Astrocyte (in vitro differentiated cells and primary cell): Measurements from ENCODE around the gene TEDC1. TPM values are rescaled to one million over a fixed set of nuclear protein-coding genes. Genes with fewer than 3 reads are reported as not detected.
A peak's percentile ranks its signal among the peaks of the same experiment; 100 is the strongest.

Source experiments
- DNase-seq: peaks from one replicate; pipeline ENCODE4 v3.0.0-alpha.2; 2010; ENCODE audit warnings: low read depth
- FAIRE-seq: peaks from 2 replicates; lab custom pipeline; 2011; peaks lifted over from hg19 to GRCh38; lab: Jason Lieb, UNC
- H2AFZ ChIP-seq: 2 replicates; pipeline ENCODE4 v1.6.0; 2012; ENCODE audit warnings: low read depth, low read length, inconsistent platforms
- H3K27ac ChIP-seq: 2 replicates; pipeline ENCODE4 v1.5.1; 2011; ENCODE audit warnings: low read depth, low read length, inconsistent platforms
- H3K27me3 ChIP-seq: 2 replicates; pipeline ENCODE4 v1.6.0; 2011; ENCODE audit warnings: low read length, inconsistent platforms; ENCODE audit not compliant: insufficient read depth
- H3K36me3 ChIP-seq: 2 replicates; pipeline ENCODE4 v1.5.1; 2011; ENCODE audit warnings: low read length, inconsistent platforms; ENCODE audit not compliant: insufficient read depth
- H3K4me1 ChIP-seq: 2 replicates; pipeline ENCODE4 v1.5.1; 2011; ENCODE audit warnings: low read length, inconsistent platforms; ENCODE audit not compliant: insufficient read depth
- H3K4me2 ChIP-seq: 2 replicates; pipeline ENCODE4 v1.6.0; 2012; ENCODE audit warnings: low read length, inconsistent platforms
- H3K4me3 ChIP-seq: 2 replicates; pipeline ENCODE4 v1.5.1; 2011; ENCODE audit warnings: low read depth, mild to moderate bottlenecking, low read length, inconsistent platforms; ENCODE audit not compliant: insufficient read depth
- H3K79me2 ChIP-seq: 2 replicates; pipeline ENCODE4 v1.6.0; 2012; ENCODE audit warnings: mild to moderate bottlenecking, low read length, inconsistent platforms; ENCODE audit not compliant: insufficient read depth
- H3K9ac ChIP-seq: 2 replicates; pipeline ENCODE4 v1.6.0; 2012; ENCODE audit warnings: mild to moderate bottlenecking, low read length, inconsistent platforms
- H3K9me3 ChIP-seq: 2 replicates; pipeline ENCODE4 v1.5.1; 2012; ENCODE audit warnings: low read depth, mild to moderate bottlenecking, low read length, inconsistent platforms; ENCODE audit not compliant: insufficient read depth
- H4K20me1 ChIP-seq: 2 replicates; pipeline ENCODE4 v1.6.0; 2012; ENCODE audit warnings: low read length, inconsistent platforms; ENCODE audit not compliant: insufficient read depth
- H3K27ac Mint-ChIP-seq: one replicate; pipeline ENCODE4 v1.8.0; 2021; ENCODE audit warnings: mild to moderate bottlenecking, mixed read lengths; ENCODE audit not compliant: unreplicated experiment
- H3K27me3 Mint-ChIP-seq: one replicate; pipeline ENCODE4 v1.8.0; 2021; ENCODE audit warnings: low read depth, mixed read lengths; ENCODE audit not compliant: unreplicated experiment
- H3K36me3 Mint-ChIP-seq: one replicate; pipeline ENCODE4 v1.8.0; 2021; ENCODE audit warnings: low read depth, mixed read lengths; ENCODE audit not compliant: unreplicated experiment
- H3K4me1 Mint-ChIP-seq: one replicate; pipeline ENCODE4 v1.8.0; 2021; ENCODE audit warnings: low read depth, mixed read lengths; ENCODE audit not compliant: unreplicated experiment
- H3K4me3 Mint-ChIP-seq: one replicate; pipeline ENCODE4 v1.8.0; 2021; ENCODE audit warnings: mild to moderate bottlenecking, moderate library complexity, mixed read lengths; ENCODE audit not compliant: unreplicated experiment
- H3K9me3 Mint-ChIP-seq: one replicate; pipeline ENCODE4 v1.8.0; 2021; ENCODE audit warnings: mild to moderate bottlenecking, mixed read lengths; ENCODE audit not compliant: unreplicated experiment
- CTCF ChIP-seq: IDR thresholded peaks from 2 replicates; pipeline ENCODE4 v1.5.1; 2011; ENCODE audit warnings: low read depth, mild to moderate bottlenecking, inconsistent platforms, low read length, moderate library complexity; ENCODE audit not compliant: insufficient read depth
- EZH2 ChIP-seq: IDR thresholded peaks from 2 replicates; pipeline ENCODE4 v1.6.1; 2012; ENCODE audit warnings: mild to moderate bottlenecking, low read length, inconsistent platforms; ENCODE audit not compliant: insufficient read depth
- total RNA-seq: library from RNA; stranded (reverse); gene quantifications from 2 replicates; pipeline ENCODE4 v1.2.1, GENCODE V29; 2021

TEDC1 gene
- total RNA-seq, 1 donor from 2014 or later = 5.5 TPM

DNA sequence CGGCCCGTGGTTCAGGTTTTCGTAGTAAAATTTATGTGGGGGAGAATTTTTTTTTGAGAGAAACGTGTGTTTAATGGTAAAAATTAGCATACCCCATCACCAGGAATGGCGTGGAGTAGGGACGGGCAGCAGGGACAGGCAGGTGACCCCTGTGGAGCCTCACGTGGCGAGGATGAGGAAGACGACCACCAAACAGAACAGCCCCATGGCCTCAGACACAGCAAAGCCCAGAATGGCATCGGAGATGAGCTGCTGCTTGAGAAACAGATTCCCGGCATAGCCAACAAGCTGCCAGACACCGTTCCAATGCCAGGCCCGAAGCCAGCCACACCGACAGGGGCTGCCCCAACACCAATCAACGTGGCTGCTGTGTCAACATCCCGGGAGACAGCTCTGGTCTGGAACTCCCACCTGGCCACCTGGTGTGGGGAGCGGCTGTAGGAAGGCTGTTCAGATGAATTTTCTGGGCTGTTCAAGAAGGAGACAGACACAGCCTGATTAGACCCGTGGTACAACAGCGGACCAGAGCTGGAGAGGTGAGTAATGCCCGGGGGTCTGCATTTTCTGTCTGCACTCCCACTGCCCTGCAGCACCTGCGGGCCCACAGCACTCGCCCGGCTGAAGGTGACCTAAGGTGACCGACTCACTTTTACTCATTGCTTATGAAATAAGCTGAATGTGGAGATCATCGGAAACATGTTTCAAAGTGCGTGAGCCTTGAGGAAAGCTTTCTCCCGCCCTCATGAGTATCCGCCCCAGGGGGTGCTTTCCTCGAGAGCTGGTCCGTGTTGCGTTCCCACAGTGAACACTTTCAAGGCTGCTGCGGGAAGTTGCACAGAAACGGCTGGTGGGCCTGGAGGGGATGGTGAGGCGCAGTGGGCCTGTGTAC, 45.9 kb downstream of the TEDC1 start:
- H3K79me2 ChIP-seq = no peaks in the 10 kb centered on the region
- H3K4me1 ChIP-seq = no peaks in the 10 kb centered on the region
- no peak overlapping the region for H3K4me2 ChIP-seq
- Mint-ChIP-seq H3K36me3 (peaks cover 1% of the 10 kb centered on the region), H3K9me3 (peaks cover 2% of the 10 kb centered on the region), H3K27me3 (peaks cover 48% of the 10 kb centered on the region), H3K4me3 (no peak overlapping the region), H3K27ac (no peak overlapping the region), H3K4me1 (no peaks in the 10 kb centered on the region)
- H3K9me3 ChIP-seq = no peaks in the 10 kb centered on the region
- H4K20me1 ChIP-seq = no peaks in the 10 kb centered on the region
- H2AFZ ChIP-seq = no peak overlapping the region
- DNase-seq = no peak
- no peaks in the 10 kb centered on the region for H3K36me3 ChIP-seq
- no peak for FAIRE-seq
- no peak overlapping the region for H3K4me3 ChIP-seq
- H3K9ac ChIP-seq = no peak overlapping the region
- no peak overlapping the region for H3K27ac ChIP-seq
- H3K27me3 ChIP-seq = peaks cover 2% of the 10 kb centered on the region
- TF ChIP-seq CTCF (no peak), EZH2 (no peak)

DNA sequence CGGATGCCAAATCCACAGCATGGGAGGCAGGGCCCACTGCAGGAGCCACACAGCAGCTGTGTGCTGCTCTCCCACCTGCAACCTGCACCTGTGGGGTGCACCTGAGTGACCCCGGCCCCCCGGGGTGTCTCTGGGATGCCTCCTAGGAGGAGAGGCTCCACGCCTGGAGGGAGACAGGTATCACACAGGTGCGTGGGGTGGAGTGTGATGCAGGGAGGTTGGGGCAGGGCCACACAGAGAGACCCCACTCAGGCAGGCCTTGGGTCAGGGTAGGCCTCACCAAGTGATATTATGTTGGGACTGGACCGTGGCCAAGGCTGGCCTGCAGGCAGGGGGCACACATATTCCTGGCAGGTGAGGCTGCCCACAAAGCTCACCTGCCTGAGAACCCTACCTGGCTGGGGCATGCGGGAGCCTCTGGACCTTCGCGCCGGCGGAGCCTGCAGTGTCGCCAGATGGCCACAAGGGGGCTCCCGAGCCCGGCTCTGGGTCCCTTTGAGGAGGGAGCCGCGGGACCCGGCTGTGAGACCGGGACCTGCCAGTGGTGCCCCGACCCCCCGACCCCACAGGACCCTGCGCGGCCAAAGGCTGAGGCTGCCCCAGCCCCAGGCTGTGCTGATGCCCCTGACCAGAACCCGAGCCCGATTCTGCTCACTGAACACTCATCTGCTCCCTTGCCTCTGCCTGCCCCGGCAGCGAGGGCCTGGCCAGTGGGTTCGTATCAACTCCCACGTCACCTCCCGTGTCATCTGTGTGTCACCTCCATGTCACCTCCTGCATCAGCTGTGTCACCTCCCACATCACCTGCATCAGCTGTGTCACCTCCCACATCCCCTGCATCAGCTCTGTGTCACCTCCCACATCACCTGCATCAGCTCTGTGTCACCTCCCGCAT, 46.8 kb downstream of the TEDC1 start:
- Mint-ChIP-seq H3K27ac (no peak overlapping the region), H3K4me1 (no peaks in the 10 kb centered on the region), H3K9me3 (peaks cover 2% of the 10 kb centered on the region), H3K27me3 (peaks cover 43% of the 10 kb centered on the region), H3K36me3 (peaks cover 1% of the 10 kb centered on the region), H3K4me3 (no peak overlapping the region)
- H3K9me3 ChIP-seq = no peaks in the 10 kb centered on the region
- FAIRE-seq = no peak
- TF ChIP-seq EZH2 (no peak), CTCF (peak; percentile 51)
- DNase-seq = no peak
- no peaks in the 10 kb centered on the region for H3K36me3 ChIP-seq
- no peak overlapping the region for H3K4me3 ChIP-seq
- H3K79me2 ChIP-seq = no peaks in the 10 kb centered on the region
- no peak overlapping the region for H2AFZ ChIP-seq
- H4K20me1 ChIP-seq = no peaks in the 10 kb centered on the region
- H3K4me1 ChIP-seq = no peaks in the 10 kb centered on the region
- no peak overlapping the region for H3K4me2 ChIP-seq
- peaks cover 2% of the 10 kb centered on the region for H3K27me3 ChIP-seq
- no peak overlapping the region for H3K27ac ChIP-seq
- no peak overlapping the region for H3K9ac ChIP-seq
